ENCODE data around the gene TBC1D10B.

The TBC1D10B gene

GRCh38 chr16:30374538-30374937 lies 4.2 kb upstream of the TBC1D10B start, which contains the start of gene MYL11:
MYL11 (plus strand) TSS chr16:30374802; CDS start chr16:30374858, 56 bp downstream.
- no peak for DNase-seq (ENCODE audit: low read depth in 2 of 2)

GRCh38 chr16:30372725-30373124 lies 2.4 kb upstream of the TBC1D10B start:
- DNase-seq (ENCODE audit: low read depth in 2 of 2) = no peak

GRCh38 chr16:30372038-30372712 lies 1.9 kb upstream of the TBC1D10B start:
- no peak for DNase-seq (ENCODE audit: low read depth in 2 of 2)

- DNase-seq (ENCODE audit: low read depth in 2 of 2) = no peak
Measured at GRCh38 chr16:30371248-30371816, 1.0 kb upstream of the TBC1D10B start.

- no peak for DNase-seq (ENCODE audit: low read depth in 2 of 2)
Measured at GRCh38 chr16:30369938-30370455, 297 bp downstream of the TBC1D10B start.

GRCh38 chr16:30369091-30369937 lies 980 bp downstream of the TBC1D10B start:
- no peak for DNase-seq (ENCODE audit: low read depth in 2 of 2)

- DNase-seq (ENCODE audit: low read depth in 2 of 2) = no peak
Measured at GRCh38 chr16:30368792-30369090, 1.6 kb downstream of the TBC1D10B start.

- DNase-seq (ENCODE audit: low read depth in 2 of 2) = no peak
Measured at GRCh38 chr16:30368122-30368791, 2.0 kb downstream of the TBC1D10B start.

- no peak for DNase-seq (ENCODE audit: low read depth in 2 of 2)
Measured at GRCh38 chr16:30367349-30368009, 2.8 kb downstream of the TBC1D10B start.

- DNase-seq (ENCODE audit: low read depth in 2 of 2) = no peak
Measured at GRCh38 chr16:30366511-30366910, 3.8 kb downstream of the TBC1D10B start.

GRCh38 chr16:30365200-30365599 lies 5.1 kb downstream of the TBC1D10B start:
- no peak for DNase-seq (ENCODE audit: low read depth in 2 of 2)

- no peak for DNase-seq (ENCODE audit: low read depth in 2 of 2)
Measured at GRCh38 chr16:30361180-30361579, 9.1 kb downstream of the TBC1D10B start.

GRCh38 chr16:30359871-30360170 lies 10.5 kb downstream of the TBC1D10B start:
- DNase-seq (ENCODE audit: low read depth in 2 of 2) = no peak

- no peak for DNase-seq (ENCODE audit: low read depth in 2 of 2)
Measured at GRCh38 chr16:30358990-30359870, 11.1 kb downstream of the TBC1D10B start.

GRCh38 chr16:30358577-30358936 lies 11.7 kb downstream of the TBC1D10B start:
- no peak for DNase-seq (ENCODE audit: low read depth in 2 of 2)

GRCh38 chr16:30357715-30358576 lies 12.3 kb downstream of the TBC1D10B start:
- DNase-seq (ENCODE audit: low read depth in 2 of 2) = no peak

- no peak for DNase-seq (ENCODE audit: low read depth in 2 of 2)
Measured at GRCh38 chr16:30357085-30357714, 13.1 kb downstream of the TBC1D10B start.

GRCh38 chr16:30356401-30357084 lies 13.8 kb downstream of the TBC1D10B start:
- no peak for DNase-seq (ENCODE audit: low read depth in 2 of 2)

GRCh38 chr16:30355954-30356308 lies 14.4 kb downstream of the TBC1D10B start:
- DNase-seq (ENCODE audit: low read depth in 2 of 2) = no peak

Measured in stimulated activated CD4-positive, alpha-beta T cell treated with anti-CD3 and anti-CD28 coated beads, Interleukin-12 subunit alpha, Interleukin-12 subunit beta, amount 100 ng/mL, for 24 hours (primary cell).